H9 (cell line): ENCODE results near the gene KCTD6. TPM values are rescaled to one million over a fixed set of nuclear protein-coding genes. Genes with fewer than 3 reads are reported as not detected.
A peak's percentile ranks its signal among the peaks of the same experiment; 100 is the strongest.

Source experiments
- DNase-seq: peaks from one replicate; pipeline ENCODE4 v3.0.0-alpha.2; 2017
- H2AFZ ChIP-seq: one replicate; pipeline ENCODE4 v1.6.1; 2013; ENCODE audit warnings: mild to moderate bottlenecking, low read length, control low read depth, moderate library complexity
- H2AK5ac ChIP-seq: 2 replicates; pipeline ENCODE4 v1.6.1; 2013; ENCODE audit warnings: low read length, control low read depth, mixed read lengths; ENCODE audit not compliant: insufficient read length
- H2BK120ac ChIP-seq: one replicate; pipeline ENCODE4 v1.6.1; 2013; ENCODE audit warnings: low read depth, mild to moderate bottlenecking, low read length, control low read depth, inconsistent platforms; ENCODE audit not compliant: poor library complexity, severe bottlenecking
- H2BK12ac ChIP-seq: 2 replicates; pipeline ENCODE4 v1.6.1; 2013; ENCODE audit warnings: low read length, control low read depth, mixed read lengths, low read depth; ENCODE audit not compliant: insufficient read length
- H2BK15ac ChIP-seq: 2 replicates; pipeline ENCODE4 v1.6.1; 2013; ENCODE audit warnings: low read depth, low read length, control low read depth
- H2BK20ac ChIP-seq: one replicate; pipeline ENCODE4 v1.6.1; 2013; ENCODE audit warnings: low read depth, mild to moderate bottlenecking, low read length, control low read depth, inconsistent platforms; ENCODE audit not compliant: poor library complexity, severe bottlenecking
- H2BK5ac ChIP-seq: 2 replicates; pipeline ENCODE4 v1.6.1; 2013; ENCODE audit warnings: low read length, control low read depth, mixed read lengths; ENCODE audit not compliant: insufficient read length
- H3K14ac ChIP-seq: 2 replicates; pipeline ENCODE4 v1.6.1; 2013; ENCODE audit warnings: low read length, control low read depth; ENCODE audit not compliant: insufficient read depth
- H3K18ac ChIP-seq: 2 replicates; pipeline ENCODE4 v1.6.1; 2013; ENCODE audit warnings: low read depth, mild to moderate bottlenecking, mixed read lengths, low read length, control low read depth; ENCODE audit not compliant: insufficient read length
- H3K23ac ChIP-seq: 2 replicates; pipeline ENCODE4 v1.6.1; 2013; ENCODE audit warnings: low read length, control low read depth, mixed read lengths, low read depth; ENCODE audit not compliant: insufficient read length
- H3K23me2 ChIP-seq: 2 replicates; pipeline ENCODE4 v1.6.1; 2013; ENCODE audit warnings: low read depth, mild to moderate bottlenecking, mixed read lengths, low read length, control low read depth; ENCODE audit not compliant: insufficient read length, poor library complexity, severe bottlenecking
- H3K27ac ChIP-seq: 2 replicates; pipeline ENCODE4 v1.5.1; 2013; ENCODE audit warnings: low read length, control low read depth, mixed read lengths, low read depth; ENCODE audit not compliant: insufficient read length
- H3K27me3 ChIP-seq: 2 replicates; pipeline ENCODE4 v1.6.1; 2013; ENCODE audit warnings: low read length, control low read depth, inconsistent platforms; ENCODE audit not compliant: insufficient read depth
- H3K4ac ChIP-seq: 2 replicates; pipeline ENCODE4 v1.6.1; 2013; ENCODE audit warnings: low read depth, mild to moderate bottlenecking, control low read depth, inconsistent platforms, low read length, moderate library complexity
- H3K4me1 ChIP-seq: 2 replicates; pipeline ENCODE4 v1.6.1; 2013; ENCODE audit warnings: low read length, control low read depth, inconsistent platforms; ENCODE audit not compliant: insufficient read depth
- H3K4me2 ChIP-seq: 2 replicates; pipeline ENCODE4 v1.6.1; 2013; ENCODE audit warnings: low read length, control low read depth, mixed read lengths; ENCODE audit not compliant: insufficient read length, insufficient read depth
- H3K56ac ChIP-seq: 2 replicates; pipeline ENCODE4 v1.6.1; 2013; ENCODE audit warnings: low read depth, mild to moderate bottlenecking, mixed read lengths, low read length, control low read depth; ENCODE audit not compliant: insufficient read length
- H3K79me1 ChIP-seq: 2 replicates; pipeline ENCODE4 v1.6.1; 2013; ENCODE audit warnings: low read depth, mild to moderate bottlenecking, moderate library complexity, low read length, control low read depth, inconsistent platforms; ENCODE audit not compliant: insufficient read depth, poor library complexity, severe bottlenecking
- H3K79me2 ChIP-seq: 2 replicates; pipeline ENCODE4 v1.6.1; 2013; ENCODE audit warnings: low read length, control low read depth, inconsistent platforms; ENCODE audit not compliant: insufficient read depth
- H3K9ac ChIP-seq: 2 replicates; pipeline ENCODE4 v1.6.1; 2013; ENCODE audit warnings: low read length, control low read depth, mixed read lengths; ENCODE audit not compliant: insufficient read length; ENCODE audit errors: extremely low read depth
- H3K9me3 ChIP-seq: one replicate; pipeline ENCODE4 v1.6.1; 2013; ENCODE audit warnings: low read depth, low read length, inconsistent platforms; ENCODE audit not compliant: control insufficient read depth
- H3T11ph ChIP-seq: one replicate; pipeline ENCODE4 v1.6.1; 2013; ENCODE audit warnings: mild to moderate bottlenecking, low read length, control low read depth, inconsistent platforms
- H4K20me1 ChIP-seq: one replicate; pipeline ENCODE4 v1.6.1; 2013; ENCODE audit not compliant: control insufficient read depth, insufficient read length, insufficient read depth
- H4K5ac ChIP-seq: 2 replicates; pipeline ENCODE4 v1.6.1; 2013; ENCODE audit warnings: low read depth, mild to moderate bottlenecking, mixed read lengths, low read length, control low read depth; ENCODE audit not compliant: insufficient read length
- H4K8ac ChIP-seq: replicated peaks from 2 replicates; pipeline ENCODE4 v1.6.1; 2013; ENCODE audit warnings: low read length, control low read depth, mixed read lengths, low read depth; ENCODE audit not compliant: insufficient read length
- H4K91ac ChIP-seq: 2 replicates; pipeline ENCODE4 v1.6.1; 2013; ENCODE audit warnings: low read depth, mild to moderate bottlenecking, moderate library complexity, mixed read lengths, low read length, control low read depth; ENCODE audit not compliant: insufficient read length
- H3K27ac Mint-ChIP-seq, 3 experiments: 2 replicates in 2 of 3; 3 replicates in 1 of 3; pipeline ENCODE4 v1.8.0; 2020 to 2021; ENCODE audit warnings: mixed read lengths in 3 of 3, mild to moderate bottlenecking in 1 of 3, moderate library complexity in 1 of 3
- H3K27me3 Mint-ChIP-seq: 2 replicates; pipeline ENCODE4 v1.8.0; 2021; ENCODE audit warnings: low read depth, mild to moderate bottlenecking, moderate library complexity, mixed read lengths
- H3K36me3 Mint-ChIP-seq, 3 experiments: 2 replicates in 2 of 3; 3 replicates in 1 of 3; pipeline ENCODE4 v1.8.0; 2020 to 2021; ENCODE audit warnings: low read depth in 3 of 3, mixed read lengths in 3 of 3; ENCODE audit not compliant: insufficient read depth in 1 of 3
- H3K4me1 Mint-ChIP-seq, 2 experiments: 2 replicates each; pipeline ENCODE4 v1.8.0; 2020; ENCODE audit warnings: mixed read lengths in 2 of 2
- H3K4me3 Mint-ChIP-seq, 2 experiments: 2 replicates in 1 of 2; 3 replicates in 1 of 2; pipeline ENCODE4 v1.8.0; 2020 to 2021; ENCODE audit warnings: mild to moderate bottlenecking in 2 of 2, mixed read lengths in 2 of 2, moderate library complexity in 1 of 2
- H3K9me3 Mint-ChIP-seq, 2 experiments: 2 replicates in 1 of 2; 3 replicates in 1 of 2; pipeline ENCODE4 v1.8.0; 2020; ENCODE audit warnings: mild to moderate bottlenecking in 2 of 2, mixed read lengths in 2 of 2, moderate library complexity in 1 of 2
- WGBS: extraction: QIAGEN DNeasy Blood & Tissue Kit; methylation state at CpG from one replicate; pipeline ENCODE4 v1.1.7; 2013; ENCODE audit warnings: missing lambda C conversion rate, low lambda C conversion rate, mixed read lengths; ENCODE audit not compliant: insufficient read length; ENCODE audit errors: extremely low coverage; 5-methylcytosine and 5-hydroxymethylcytosine counted together
- total RNA-seq: library from RNA; stranded (reverse); gene quantifications from 2 replicates; pipeline ENCODE4 v1.2.1, GENCODE V29; 2021
- TF ChIP-seq, protein P1 (sequence below): fragments of 200-600 bp; sonication (generic); conservative IDR thresholded peaks from 3 replicates; pipeline ENCODE4 v1.8.0; 2021; ENCODE audit warnings: antibody characterized with exemption, mild to moderate bottlenecking

The KCTD6 gene
- total RNA-seq, 1 experiment from 2014 or later = 14.2 TPM

- Histone ChIP-seq H2BK120ac (no peak overlapping the region), H2BK20ac (no peak overlapping the region), H4K91ac (no peak overlapping the region), H3K9me3 (no peaks in the 10 kb centered on the region), H3K18ac (no peak overlapping the region), H3K27me3 (no peaks in the 10 kb centered on the region), H4K8ac (no peak overlapping the region), H3K23ac (no peak overlapping the region), H3K4me2 (no peak overlapping the region), H3K56ac (no peak overlapping the region), H3K23me2 (no peaks in the 10 kb centered on the region), H3K79me2 (no peaks in the 10 kb centered on the region), H3T11ph (no peak overlapping the region), H3K27ac (no peak overlapping the region), H2BK15ac (no peak overlapping the region), H2AK5ac (no peak overlapping the region), H4K20me1 (no peaks in the 10 kb centered on the region), H3K4me1 (peaks cover 12% of the 10 kb centered on the region), H2BK5ac (no peak overlapping the region), H3K14ac (no peak overlapping the region), H3K9ac (no peak overlapping the region), H2AFZ (no peak overlapping the region), H4K5ac (no peak overlapping the region), H3K4ac (no peak overlapping the region), H3K79me1 (no peaks in the 10 kb centered on the region), H2BK12ac (no peak overlapping the region)
- no peak for DNase-seq
- Mint-ChIP-seq H3K9me3 (no peaks in the 10 kb centered on the region), H3K27me3 (peaks cover 2% of the 10 kb centered on the region; the same call in 1 of the 2 replicates), H3K4me1 (peaks cover 28% of the 10 kb centered on the region in 2 experiments), H3K36me3 (no peaks in the 10 kb centered on the region), H3K4me3 (no peak overlapping the region), H3K27ac (peak overlapping the region in 1 of 3 experiments; percentile 63; a peak in 1 of 7 replicates)
- TF ChIP-seq, protein P1, sequence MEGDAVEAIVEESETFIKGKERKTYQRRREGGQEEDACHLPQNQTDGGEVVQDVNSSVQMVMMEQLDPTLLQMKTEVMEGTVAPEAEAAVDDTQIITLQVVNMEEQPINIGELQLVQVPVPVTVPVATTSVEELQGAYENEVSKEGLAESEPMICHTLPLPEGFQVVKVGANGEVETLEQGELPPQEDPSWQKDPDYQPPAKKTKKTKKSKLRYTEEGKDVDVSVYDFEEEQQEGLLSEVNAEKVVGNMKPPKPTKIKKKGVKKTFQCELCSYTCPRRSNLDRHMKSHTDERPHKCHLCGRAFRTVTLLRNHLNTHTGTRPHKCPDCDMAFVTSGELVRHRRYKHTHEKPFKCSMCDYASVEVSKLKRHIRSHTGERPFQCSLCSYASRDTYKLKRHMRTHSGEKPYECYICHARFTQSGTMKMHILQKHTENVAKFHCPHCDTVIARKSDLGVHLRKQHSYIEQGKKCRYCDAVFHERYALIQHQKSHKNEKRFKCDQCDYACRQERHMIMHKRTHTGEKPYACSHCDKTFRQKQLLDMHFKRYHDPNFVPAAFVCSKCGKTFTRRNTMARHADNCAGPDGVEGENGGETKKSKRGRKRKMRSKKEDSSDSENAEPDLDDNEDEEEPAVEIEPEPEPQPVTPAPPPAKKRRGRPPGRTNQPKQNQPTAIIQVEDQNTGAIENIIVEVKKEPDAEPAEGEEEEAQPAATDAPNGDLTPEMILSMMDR = no peak
- WGBS = no CpG with 5 or more reads among the region's 4 CpGs
Measured at GRCh38 chr3:58466899-58467563, 24.9 kb upstream of the KCTD6 start.
